A549 (cell line): ENCODE data around the gene B4GALT1. TPM values are rescaled to one million over a fixed set of nuclear protein-coding genes. Genes with fewer than 3 reads are reported as not detected.
A peak's percentile ranks its signal among the peaks of the same experiment; 100 is the strongest.

Experiments
- ATAC-seq, 2 experiments: fragments of 200-7000 bp in 1 of 2; fragments of >200 bp in 1 of 2; cut with Nextera tagmentation in 1 of 2; cut with Tn5 transposase in 1 of 2; 3 replicates each; pipeline versions ENCODE4 v1.8.0 to v1.9.1; 2018 to 2020; ENCODE audit warnings: mild to moderate bottlenecking in 1 of 2, moderate library complexity in 1 of 2
- CTCF ChIA-PET: fragments of 300-600 bp; sonication (Branson Sonifier 250); formaldehyde crosslinking; extraction: SDS; loops from one replicate; lab custom pipeline; 2021; ENCODE audit warnings: antibody characterized with exemption, inconsistent platforms; lab: Yijun Ruan, JAX
- POLR2A ChIA-PET: fragments of 350-600 bp; formaldehyde crosslinking; extraction: SDS; loops from one replicate; lab custom pipeline; 2021; ENCODE audit warnings: antibody characterized with exemption, inconsistent platforms; lab: Yijun Ruan, JAX
- DNase-seq, 2 experiments: peaks; one replicate each; pipeline versions ENCODE4 v3.0.0 to v3.0.0-alpha.2; 2011 to 2016; ENCODE audit warnings: low read depth in 1 of 2, low spot score in 1 of 2
- FAIRE-seq: peaks from 2 replicates; lab custom pipeline; 2011; peaks lifted over from hg19 to GRCh38; lab: Jason Lieb, UNC
- H3K27ac ChIP-seq, 2 experiments: fragments of >200 bp; sonication (Bioruptor Twin); formaldehyde crosslinking; 3 replicates each; pipeline ENCODE4 v1.5.1; 2016 to 2017
- H3K4me1 ChIP-seq: fragments of >200 bp; sonication (Bioruptor Twin); formaldehyde crosslinking; 3 replicates; pipeline ENCODE4 v1.6.1; 2016
- H3K4me2 ChIP-seq: fragments of >200 bp; sonication (Bioruptor Twin); formaldehyde crosslinking; 3 replicates; pipeline ENCODE4 v1.6.1; 2016
- H3K4me3 ChIP-seq: fragments of >200 bp; sonication (Bioruptor Twin); formaldehyde crosslinking; 3 replicates; pipeline ENCODE4 v1.5.1; 2016
- H3K9me3 ChIP-seq: fragments of >200 bp; sonication (Bioruptor Twin); formaldehyde crosslinking; 3 replicates; pipeline ENCODE4 v1.6.1; 2016
- E2F6 ChIP-seq: IDR thresholded peaks from 2 replicates; pipeline ENCODE4 v1.6.1; 2012; ENCODE audit warnings: low read depth, borderline replicate concordance
- EHF ChIP-seq: fragments of 250-450 bp; sonication (Bioruptor Pico); IDR thresholded peaks from 2 replicates; pipeline ENCODE4 v1.5.0; 2020; ENCODE audit warnings: mild to moderate bottlenecking
- ELK1 ChIP-seq: fragments of 150-350 bp; IDR thresholded peaks from 2 replicates; pipeline ENCODE4 v1.6.1; 2014; ENCODE audit warnings: low read depth, mild to moderate bottlenecking, low read length
- EP300 ChIP-seq, 2 experiments: fragments of >200 bp; sonication (Bioruptor Twin); formaldehyde crosslinking; IDR thresholded peaks; 2 replicates in 1 of 2; 3 replicates in 1 of 2; pipeline ENCODE4 v1.6.1; 2016 to 2017
- FOSL2 ChIP-seq, 2 experiments: fragments of 450-650 bp in 1 of 2; fragments of >200 bp in 1 of 2; sonication (Bioruptor Twin) in 1 of 2; formaldehyde crosslinking; IDR thresholded peaks; 2 replicates each; pipeline versions ENCODE4 v1.5.0 to v1.6.1; 2016 to 2020; ENCODE audit warnings: mild to moderate bottlenecking in 1 of 2, moderate library complexity in 1 of 2
- HOXB5 ChIP-seq: fragments of 250-450 bp; sonication (Bioruptor Pico); IDR thresholded peaks from 2 replicates; pipeline ENCODE4 v1.5.0; 2020; ENCODE audit warnings: mild to moderate bottlenecking, moderate library complexity
- MAFK ChIP-seq: fragments of 450-650 bp; IDR thresholded peaks from 2 replicates; pipeline ENCODE4 v1.6.1; 2014; ENCODE audit not compliant: partially characterized antibody
- NFE2L2 ChIP-seq: fragments of 150-350 bp; conservative IDR thresholded peaks from 2 replicates; pipeline ENCODE4 v1.6.1; 2014; ENCODE audit warnings: low read length
- POLR2A ChIP-seq: IDR thresholded peaks from 2 replicates; pipeline ENCODE4 v1.6.1; 2012; ENCODE audit warnings: mild to moderate bottlenecking, low read length
- POLR2AphosphoS2 ChIP-seq: conservative IDR thresholded peaks from 2 replicates; pipeline ENCODE4 v1.6.1; 2012; ENCODE audit warnings: low read length, improper control_type of control experiment, inconsistent platforms
- REST ChIP-seq: fragments of 200-600 bp; sonication (generic); IDR thresholded peaks from 2 replicates; pipeline ENCODE4 v1.6.1; 2016; ENCODE audit warnings: antibody characterized with exemption, mild to moderate bottlenecking, moderate library complexity
- ZC3H11A ChIP-seq: fragments of 450-650 bp; IDR thresholded peaks from 2 replicates; pipeline ENCODE4 v1.6.1; 2014; ENCODE audit warnings: antibody characterized with exemption, mild to moderate bottlenecking
- WGBS: methylation state at CpG from one replicate; pipeline ENCODE4 v1.1.6; 2017; ENCODE audit errors: missing lambda C conversion rate; 5-methylcytosine and 5-hydroxymethylcytosine counted together
- polyA plus RNA-seq, 4 experiments: library from polyadenylated mRNA; depleted of rRNA in 3 of 4; stranded (reverse); fragments of >200 nt; fragmentation: RNase III in 1 of 4; extraction: RNeasy Plus Mini Kit Qiagen cat#74134 plus additional on column Dnase treatment in 1 of 4; gene quantifications; 2 replicates in 3 of 4; 3 replicates in 1 of 4; pipeline ENCODE4 v1.2.3, GENCODE V29; 2011 to 2017

Gene B4GALT1
- polyA plus RNA-seq, 2 of the 4 experiments (the other 2 are of a cell fraction): 167 to 180 TPM

GRCh38 chr9:33129886-33130881 lies 37.0 kb downstream of the B4GALT1 start:
- peak in 1 of 2 experiments; percentile 29 for DNase-seq
- peak in 1 of 2 experiments; percentile 34; a peak in 3 of 6 replicates for ATAC-seq
- ChIA-PET POLR2A (interaction anchor here (1.1 kb wide), 1 partner anchor 33 kb away, joined by 4 read pairs; no protein-coding TSS in a partner anchor), CTCF (interaction anchor here (0.6 to 2.4 kb wide), 4 partner anchors 12 to 109 kb away, joined by 3 to 9 read pairs (median 3); no protein-coding TSS in a partner anchor)
- Histone ChIP-seq H3K4me1 (peaks cover 89% of the 10 kb centered on the region), H3K27ac (peak overlapping the region in 1 of 2 experiments; percentile 67; a peak in 3 of 6 replicates), H3K9me3 (no peaks in the 10 kb centered on the region), H3K4me3 (no peak overlapping the region), H3K4me2 (peak overlapping the region; percentile 61)
- TF ChIP-seq HOXB5 (CRISPR knock-in tag) (no peak), POLR2AphosphoS2 (peak; percentile 69; the same call in 1 of the 2 replicates), ELK1 (no peak), E2F6 (no peak), FOSL2 (IDR thresholded peaks at IDR 0.05) (peak; percentile 14; the same call in 1 of the 2 replicates), FOSL2 (CRISPR knock-in tag; IDR thresholded peaks at IDR 0.05) (peak; percentile 76)
- 78% methylated on average over 14 of the region's 14 CpGs for WGBS
- FAIRE-seq: no peak

GRCh38 chr9:33129251-33129885 lies 37.8 kb downstream of the B4GALT1 start:
- TF ChIP-seq EP300 (IDR thresholded peaks at IDR 0.05): no peak
- H3K9me3 ChIP-seq: no peaks in the 10 kb centered on the region
- ATAC-seq: no peak
- WGBS: 92% methylated on average over 5 of the region's 5 CpGs
- no peak overlapping the region for H3K4me3 ChIP-seq
- H3K27ac ChIP-seq: peak overlapping the region in 1 of 2 experiments; percentile 67; a peak in 2 of 6 replicates
- ChIA-PET CTCF (interaction anchor here (0.6 to 2.4 kb wide), 4 partner anchors 11 to 110 kb away, joined by 3 to 9 read pairs (median 4); no protein-coding TSS in a partner anchor), POLR2A (no interaction called here)
- H3K4me2 ChIP-seq: no peak overlapping the region
- DNase-seq: no peak
- H3K4me1 ChIP-seq: peaks cover 87% of the 10 kb centered on the region
- no peak for FAIRE-seq

GRCh38 chr9:33128570-33128969 lies 38.6 kb downstream of the B4GALT1 start:
- DNase-seq (no peak), ATAC-seq (no peak), FAIRE-seq (no peak)
- H3K27ac ChIP-seq: no peak overlapping the region
- H3K4me3 ChIP-seq: no peak overlapping the region
- no peaks in the 10 kb centered on the region for H3K9me3 ChIP-seq
- peaks cover 81% of the 10 kb centered on the region for H3K4me1 ChIP-seq
- WGBS: 92% methylated on average over 4 of the region's 4 CpGs
- H3K4me2 ChIP-seq: no peak overlapping the region
- ChIA-PET POLR2A (interaction anchor here (0.8 kb wide), 1 partner anchor 9 kb away, joined by 3 read pairs; no protein-coding TSS in a partner anchor), CTCF (interaction anchor here (1.0 to 2.4 kb wide), 4 partner anchors 42 to 98 kb away, joined by 3 to 9 read pairs (median 4); no protein-coding TSS in a partner anchor)
- TF ChIP-seq POLR2A: no peak
- TF ChIP-seq ELK1: no peak
- no peak for TF ChIP-seq EHF (CRISPR knock-in tag)
- no peak for TF ChIP-seq ZC3H11A
- no peak for TF ChIP-seq REST
- no peak for TF ChIP-seq NFE2L2
- TF ChIP-seq FOSL2 (IDR thresholded peaks at IDR 0.05): no peak
- no peak for TF ChIP-seq FOSL2 (CRISPR knock-in tag; IDR thresholded peaks at IDR 0.05)
- TF ChIP-seq MAFK: no peak
